Activated CD4-positive, alpha-beta T cell treated with anti-CD3 and anti-CD28 coated beads, Interleukin-2, amount 10 ng/mL, durations not matched to agents 24 days and 14 days (primary cell): ENCODE data around the gene ECPAS. TPM values are rescaled to one million over a fixed set of nuclear protein-coding genes. Genes with fewer than 3 reads are reported as not detected.
"Not testable (repeated sequence)": the region's sequence is repeated elsewhere in the genome, so short reads cannot be mapped to it uniquely, and the experiment has no call there.

Experiments
- DNase-seq: peaks from one replicate; pipeline ENCODE4 v3.0.0; 2022
- H3K27ac Mint-ChIP-seq: one replicate; pipeline ENCODE4 v1.8.0; 2022; ENCODE audit warnings: mild to moderate bottlenecking, mixed read lengths
- H3K27me3 Mint-ChIP-seq: one replicate; pipeline ENCODE4 v1.8.0; 2022; ENCODE audit warnings: mixed read lengths
- H3K36me3 Mint-ChIP-seq: one replicate; pipeline ENCODE4 v1.8.0; 2022; ENCODE audit warnings: low read depth, mild to moderate bottlenecking, mixed read lengths
- H3K4me1 Mint-ChIP-seq: one replicate; pipeline ENCODE4 v1.8.0; 2021; ENCODE audit warnings: mixed read lengths
- H3K4me3 Mint-ChIP-seq: one replicate; pipeline ENCODE4 v1.8.0; 2022; ENCODE audit warnings: mild to moderate bottlenecking, moderate library complexity, mixed read lengths
- H3K9me3 Mint-ChIP-seq: one replicate; pipeline ENCODE4 v1.8.0; 2021; ENCODE audit warnings: mixed read lengths
- intact Hi-C: fragments of 100-400 bp; cut with micrococcal nuclease; formaldehyde crosslinking; loops from one replicate; pipeline ENCODE4 v1.15.1; 2023
- total RNA-seq: library from RNA; stranded (reverse); gene quantifications from 2 replicates; pipeline ENCODE4 v1.2.3, GENCODE V29; 2022

The ECPAS gene, protein sequence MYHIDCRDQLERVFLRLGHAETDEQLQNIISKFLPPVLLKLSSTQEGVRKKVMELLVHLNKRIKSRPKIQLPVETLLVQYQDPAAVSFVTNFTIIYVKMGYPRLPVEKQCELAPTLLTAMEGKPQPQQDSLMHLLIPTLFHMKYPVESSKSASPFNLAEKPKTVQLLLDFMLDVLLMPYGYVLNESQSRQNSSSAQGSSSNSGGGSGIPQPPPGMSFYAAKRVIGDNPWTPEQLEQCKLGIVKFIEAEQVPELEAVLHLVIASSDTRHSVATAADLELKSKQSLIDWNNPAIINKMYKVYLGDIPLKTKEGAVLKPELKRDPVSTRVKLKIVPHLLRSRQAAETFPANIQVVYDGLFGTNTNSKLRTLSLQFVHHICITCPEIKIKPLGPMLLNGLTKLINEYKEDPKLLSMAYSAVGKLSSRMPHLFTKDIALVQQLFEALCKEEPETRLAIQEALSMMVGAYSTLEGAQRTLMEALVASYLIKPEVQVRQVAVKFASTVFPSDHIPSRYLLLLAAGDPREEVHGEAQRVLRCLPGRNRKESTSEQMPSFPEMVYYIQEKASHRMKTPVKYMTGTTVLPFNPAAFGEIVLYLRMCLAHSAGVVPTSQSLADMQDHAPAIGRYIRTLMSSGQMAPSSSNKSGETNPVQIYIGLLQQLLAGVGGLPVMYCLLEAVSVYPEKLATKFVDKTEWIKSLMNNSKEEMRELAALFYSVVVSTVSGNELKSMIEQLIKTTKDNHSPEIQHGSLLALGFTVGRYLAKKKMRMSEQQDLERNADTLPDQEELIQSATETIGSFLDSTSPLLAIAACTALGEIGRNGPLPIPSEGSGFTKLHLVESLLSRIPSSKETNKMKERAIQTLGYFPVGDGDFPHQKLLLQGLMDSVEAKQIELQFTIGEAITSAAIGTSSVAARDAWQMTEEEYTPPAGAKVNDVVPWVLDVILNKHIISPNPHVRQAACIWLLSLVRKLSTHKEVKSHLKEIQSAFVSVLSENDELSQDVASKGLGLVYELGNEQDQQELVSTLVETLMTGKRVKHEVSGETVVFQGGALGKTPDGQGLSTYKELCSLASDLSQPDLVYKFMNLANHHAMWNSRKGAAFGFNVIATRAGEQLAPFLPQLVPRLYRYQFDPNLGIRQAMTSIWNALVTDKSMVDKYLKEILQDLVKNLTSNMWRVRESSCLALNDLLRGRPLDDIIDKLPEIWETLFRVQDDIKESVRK (N-terminal part only)
- total RNA-seq = 102 and 117 TPM in 2 replicates

DNA sequence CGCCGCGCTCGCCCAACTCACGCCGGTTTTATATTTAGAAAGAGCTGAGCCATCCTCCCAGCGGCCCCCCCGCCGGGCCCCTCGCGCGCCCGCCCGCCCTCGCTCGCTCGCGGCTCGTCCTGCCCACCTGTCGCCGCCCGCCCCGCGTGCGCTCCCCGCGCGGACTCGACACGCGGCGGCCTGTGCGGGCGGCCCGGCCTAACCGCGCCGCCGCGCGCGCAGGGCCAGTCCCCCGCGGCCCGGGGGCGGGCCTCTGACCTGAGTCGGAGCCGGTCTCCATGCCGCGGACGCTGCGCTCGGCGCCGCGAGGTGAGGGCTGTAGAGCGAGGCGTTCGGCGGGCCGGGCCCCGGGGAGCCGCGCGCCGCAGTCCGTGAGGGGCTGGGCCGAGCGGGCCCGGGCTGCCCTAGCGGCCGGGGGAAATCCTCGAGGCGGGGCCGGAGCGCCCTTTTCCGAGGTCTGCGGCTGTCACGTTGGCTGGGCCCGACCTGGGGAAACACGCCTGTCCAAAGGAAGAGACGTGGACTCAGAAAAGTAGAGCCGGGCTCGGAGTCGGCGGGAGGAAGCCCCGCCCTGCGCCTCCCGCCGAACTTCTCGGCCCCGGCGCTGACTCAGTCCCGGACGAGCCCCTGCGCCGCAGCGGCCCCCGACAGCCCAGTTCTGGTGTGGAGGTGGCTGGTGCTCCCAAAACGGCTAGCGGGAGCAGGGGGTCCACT, at the start of gene ECPAS:
Gene ECPAS (minus strand): TSS at position 526 of the 714 bp plus-strand sequence. CDS start 11,465 bp downstream, outside the sequence.
- peaks cover 11% of the 10 kb centered on the region for H3K36me3 Mint-ChIP-seq
- intact Hi-C loops = loop anchor here (1.0 to 10.0 kb wide), 5 partner anchors 41 to 891 kb away; partner anchors contain the start of genes DNAJC25, GNG10 and ZNF483
- H3K27me3 Mint-ChIP-seq = peaks cover 12% of the 10 kb centered on the region
- peak; percentile 90 for DNase-seq
- peak within 1 kb of the TSS; percentile 76 for H3K27ac Mint-ChIP-seq
- peaks cover 29% of the 10 kb centered on the region for H3K4me1 Mint-ChIP-seq
- peak within 1 kb of the TSS; percentile 89 for H3K4me3 Mint-ChIP-seq
- no peaks in the 10 kb centered on the region for H3K9me3 Mint-ChIP-seq

DNA sequence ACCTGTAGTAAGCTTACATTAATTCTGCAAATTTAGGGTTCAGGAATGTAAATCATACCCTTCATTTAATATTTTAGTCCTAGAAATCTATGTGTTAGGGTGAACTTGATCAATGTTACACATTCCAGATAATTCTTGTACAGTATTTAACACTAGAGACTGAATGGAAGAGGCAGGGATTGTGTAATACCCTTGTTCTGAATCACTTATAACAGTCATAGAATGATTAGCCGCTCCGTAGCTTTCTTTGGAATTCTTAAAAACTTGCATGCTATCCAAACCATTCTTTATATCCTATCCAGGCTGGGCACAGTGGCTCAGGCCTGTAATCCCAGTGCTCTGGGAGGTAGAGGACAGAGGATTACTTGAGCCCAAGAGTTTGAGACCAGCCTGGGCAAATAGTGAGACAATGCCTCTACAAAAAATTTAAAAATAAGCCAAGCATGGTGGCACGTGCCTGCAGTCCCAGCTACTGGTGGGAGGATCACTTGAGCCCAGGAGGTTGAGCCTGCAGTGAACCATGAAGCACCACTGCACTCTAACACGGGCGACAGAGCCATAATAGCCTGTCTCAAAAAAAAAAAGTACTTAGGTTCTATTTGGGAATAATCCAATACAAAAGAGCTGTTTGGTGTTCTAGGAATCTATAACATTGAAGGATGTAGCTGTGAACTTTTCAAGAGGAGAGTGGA, 49.1 kb upstream of the ECPAS start:
- Mint-ChIP-seq H3K27ac (no peak overlapping the region), H3K4me1 (no peaks in the 10 kb centered on the region), H3K9me3 (peaks cover 4% of the 10 kb centered on the region), H3K27me3 (no peaks in the 10 kb centered on the region), H3K4me3 (no peak overlapping the region), H3K36me3 (peaks cover 28% of the 10 kb centered on the region)
- intact Hi-C loops = no loop called here
- DNase-seq = no peak

DNA sequence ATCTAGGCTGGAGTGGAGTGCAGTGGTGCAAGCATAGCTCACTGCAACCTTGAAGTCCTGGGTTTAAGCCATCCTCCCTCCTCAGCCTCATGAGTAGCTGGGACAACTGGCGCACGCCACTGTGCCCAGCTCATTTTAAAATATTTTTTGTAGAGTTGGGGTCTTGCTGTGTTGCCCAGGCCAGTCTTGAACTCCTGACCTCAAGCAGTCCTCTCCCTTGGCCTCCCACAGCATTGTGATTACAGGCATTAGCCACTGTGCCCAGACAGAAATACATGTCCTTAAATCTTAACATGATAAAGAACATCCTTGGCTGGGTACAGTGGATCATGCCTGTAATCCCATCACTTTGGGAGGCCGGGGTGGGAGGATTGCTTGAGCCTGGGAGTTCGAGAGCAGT, 47.5 kb upstream of the ECPAS start:
- H3K4me1 Mint-ChIP-seq = peaks cover 3% of the 10 kb centered on the region
- H3K27me3 Mint-ChIP-seq = no peaks in the 10 kb centered on the region
- no peak overlapping the region for H3K27ac Mint-ChIP-seq
- DNase-seq = no peak
- H3K36me3 Mint-ChIP-seq = peaks cover 21% of the 10 kb centered on the region
- no peak overlapping the region for H3K4me3 Mint-ChIP-seq
- intact Hi-C loops = no loop called here
- peaks cover 4% of the 10 kb centered on the region for H3K9me3 Mint-ChIP-seq

DNA sequence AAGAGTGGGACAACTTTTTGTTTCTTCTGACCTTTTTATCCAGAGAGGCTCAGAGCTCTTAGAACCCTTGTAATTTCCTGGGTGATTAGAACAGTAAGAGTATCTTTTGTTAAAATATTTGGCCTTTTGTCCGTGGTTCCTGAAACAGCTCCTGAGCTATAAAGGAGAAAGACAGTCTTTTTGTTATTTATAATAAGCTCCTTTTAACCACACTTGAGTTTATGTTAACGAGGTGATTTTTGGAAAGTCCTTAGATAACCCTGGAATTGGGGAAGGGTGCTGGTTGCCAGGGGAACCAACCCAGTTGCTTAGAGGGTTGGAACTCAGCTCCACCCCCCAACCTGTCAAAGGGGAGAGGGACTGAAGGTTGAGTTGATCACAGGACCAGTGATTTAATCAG, 45.6 kb upstream of the ECPAS start:
- Mint-ChIP-seq H3K4me3 (no peak overlapping the region), H3K36me3 (peaks cover 14% of the 10 kb centered on the region), H3K4me1 (peaks cover 14% of the 10 kb centered on the region), H3K27ac (no peak overlapping the region), H3K9me3 (peaks cover 4% of the 10 kb centered on the region), H3K27me3 (no peaks in the 10 kb centered on the region)
- DNase-seq = no peak
- intact Hi-C loops = no loop called here

DNA sequence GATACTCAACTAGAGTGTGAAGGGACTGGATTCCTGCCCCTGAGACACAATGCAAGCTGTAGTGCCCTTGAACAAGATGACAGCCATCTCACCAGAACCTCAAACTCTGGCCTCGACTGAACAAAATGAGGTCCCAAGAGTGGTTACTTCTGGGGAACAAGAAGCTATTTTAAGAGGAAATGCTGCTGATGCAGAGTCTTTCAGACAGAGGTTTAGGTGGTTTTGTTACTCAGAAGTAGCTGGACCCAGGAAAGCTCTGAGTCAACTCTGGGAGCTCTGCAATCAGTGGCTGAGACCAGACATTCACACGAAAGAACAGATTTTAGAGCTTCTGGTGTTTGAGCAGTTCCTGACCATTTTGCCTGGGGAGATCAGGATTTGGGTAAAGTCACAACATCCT, 43.2 kb upstream of the ECPAS start:
- intact Hi-C loops = no loop called here
- no peaks in the 10 kb centered on the region for H3K9me3 Mint-ChIP-seq
- H3K36me3 Mint-ChIP-seq = peaks cover 6% of the 10 kb centered on the region
- DNase-seq = peak; percentile 58
- no peaks in the 10 kb centered on the region for H3K27me3 Mint-ChIP-seq
- H3K27ac Mint-ChIP-seq = no peak overlapping the region
- peaks cover 14% of the 10 kb centered on the region for H3K4me1 Mint-ChIP-seq
- no peak overlapping the region for H3K4me3 Mint-ChIP-seq

DNA sequence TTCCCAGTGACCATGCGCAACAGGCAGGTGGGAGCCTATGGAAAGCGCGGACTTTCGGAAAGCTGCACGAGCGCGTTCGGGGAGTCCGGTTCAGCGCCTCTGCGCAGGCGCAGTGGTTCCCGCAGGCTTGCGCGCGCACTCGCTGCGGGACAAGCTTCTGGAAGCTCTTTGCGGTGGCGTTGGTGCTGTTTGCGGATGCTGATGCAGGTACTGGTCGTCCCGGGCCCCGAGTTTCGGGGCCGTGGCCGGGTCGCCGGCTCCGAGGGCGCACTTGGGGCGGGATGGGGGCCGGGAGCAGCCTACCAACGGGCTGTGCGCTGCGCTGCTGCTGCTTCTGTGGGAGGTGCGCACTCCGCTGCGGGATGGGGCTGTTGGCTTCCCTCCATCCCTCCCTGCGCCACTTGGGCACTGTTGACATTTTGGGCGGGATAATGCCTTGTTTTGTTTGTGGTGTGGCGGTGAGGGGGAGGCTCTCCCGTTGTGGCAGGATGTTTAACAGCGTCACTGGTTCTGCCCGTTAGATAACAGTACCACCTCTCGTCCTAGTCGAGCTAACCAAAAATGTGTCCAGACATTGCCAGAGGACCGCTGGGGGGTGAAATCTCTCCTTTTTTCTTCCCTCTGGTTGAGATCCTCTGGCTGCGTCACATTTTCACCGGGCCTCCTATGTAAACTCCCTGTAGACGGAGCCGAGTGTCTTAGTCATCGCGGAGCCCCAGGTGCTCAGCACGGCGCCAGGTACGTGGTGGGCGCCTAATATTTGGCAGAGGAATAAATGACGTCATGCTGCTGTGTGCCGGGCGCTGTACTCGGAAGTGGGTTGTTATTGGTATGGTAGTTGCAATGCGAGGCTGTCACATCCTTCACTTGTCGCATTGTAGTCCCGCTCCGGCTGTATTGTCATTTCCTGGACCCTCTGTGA, 41.1 kb upstream of the ECPAS start, which contains the start of gene ZNF483:
Gene ZNF483 (plus strand): TSS at position 124 of the 922 bp plus-strand sequence. CDS start 2,217 bp downstream, outside the sequence.
- Mint-ChIP-seq H3K27ac (peak within 1 kb of the TSS; percentile 81), H3K4me3 (peak within 1 kb of the TSS; percentile 88), H3K9me3 (no peaks in the 10 kb centered on the region), H3K27me3 (no peaks in the 10 kb centered on the region), H3K4me1 (peaks cover 14% of the 10 kb centered on the region), H3K36me3 (peaks cover 3% of the 10 kb centered on the region)
- intact Hi-C loops = loop anchor here (1.0 kb wide), 1 partner anchor 41 kb away; the partner anchor contains the start of gene ECPAS
- DNase-seq = peak; percentile 91

DNA sequence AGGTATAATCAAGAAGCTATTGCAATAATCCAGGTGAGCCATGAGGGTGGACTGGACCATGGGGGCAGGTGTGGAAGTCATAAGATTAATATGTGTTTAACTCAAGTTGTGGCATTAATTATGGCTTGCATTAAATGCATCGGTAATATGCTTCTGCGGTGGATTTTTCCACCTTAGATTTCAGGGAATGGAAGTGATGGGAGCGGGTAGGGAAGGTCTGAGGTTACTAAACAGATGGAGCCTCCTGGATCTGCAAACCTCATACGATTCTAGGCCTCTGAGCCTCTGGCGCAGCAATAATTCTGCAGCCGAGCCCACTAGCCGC, 40.5 kb upstream of the ECPAS start:
- H3K27ac Mint-ChIP-seq = no peak overlapping the region
- intact Hi-C loops = loop anchor here (1.0 kb wide), 1 partner anchor 40 kb away; the partner anchor contains the start of gene ECPAS

DNA sequence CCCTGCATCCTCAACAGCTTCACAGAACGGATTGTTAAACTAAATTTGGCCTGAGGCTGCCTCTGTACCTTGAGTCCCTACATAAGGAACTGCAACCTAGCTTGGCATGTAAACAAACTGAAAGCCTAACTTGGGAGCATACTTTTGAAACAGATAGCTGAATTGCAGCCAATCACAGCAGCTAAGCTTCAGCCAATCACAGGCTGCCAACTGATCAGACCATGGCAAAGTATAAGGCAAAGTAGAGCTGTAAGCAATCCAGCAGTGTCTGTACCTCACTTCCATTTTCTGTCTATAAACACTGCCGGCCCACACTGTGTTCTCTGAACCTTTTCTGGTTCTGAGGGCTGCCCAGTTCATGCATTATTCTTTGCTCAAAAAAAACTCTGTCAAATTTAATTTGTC, 31.9 kb upstream of the ECPAS start:
- H3K4me1 Mint-ChIP-seq = no peaks in the 10 kb centered on the region
- no peak overlapping the region for H3K27ac Mint-ChIP-seq
- peaks cover 3% of the 10 kb centered on the region for H3K9me3 Mint-ChIP-seq
- intact Hi-C loops = no loop called here
- H3K36me3 Mint-ChIP-seq = no peaks in the 10 kb centered on the region
- no peaks in the 10 kb centered on the region for H3K27me3 Mint-ChIP-seq
- H3K4me3 Mint-ChIP-seq = no peak overlapping the region
- no peak for DNase-seq

More for the DNA sequence above, 40.5 kb upstream of the ECPAS start:
- H3K4me1 Mint-ChIP-seq = peaks cover 14% of the 10 kb centered on the region
- no peaks in the 10 kb centered on the region for H3K27me3 Mint-ChIP-seq
- DNase-seq = no peak
- peaks cover 3% of the 10 kb centered on the region for H3K36me3 Mint-ChIP-seq
- peak overlapping the region; percentile 88 for H3K4me3 Mint-ChIP-seq
- peaks cover 3% of the 10 kb centered on the region for H3K9me3 Mint-ChIP-seq

DNA sequence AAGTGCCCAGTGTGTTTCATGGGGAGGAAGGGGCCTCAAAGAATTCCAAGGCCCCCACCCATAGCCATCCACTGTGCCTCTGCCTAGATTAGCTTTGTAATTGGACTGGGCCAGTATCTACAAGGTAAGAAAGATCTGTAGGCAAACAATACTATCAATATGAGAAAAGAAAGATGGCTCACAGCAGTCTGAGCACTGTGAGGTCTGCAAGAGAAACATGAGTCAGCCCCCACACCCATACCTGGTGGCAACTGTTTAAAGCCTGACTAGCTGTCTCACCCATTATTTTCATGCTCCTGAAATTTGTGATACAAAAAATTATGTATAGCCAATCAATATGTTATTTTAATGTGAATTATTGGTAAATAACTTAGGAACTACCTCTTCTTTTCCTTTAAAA, 30.8 kb upstream of the ECPAS start:
- Mint-ChIP-seq H3K27me3 (no peaks in the 10 kb centered on the region), H3K36me3 (no peaks in the 10 kb centered on the region), H3K27ac (no peak overlapping the region), H3K9me3 (peaks cover 4% of the 10 kb centered on the region), H3K4me3 (no peak overlapping the region), H3K4me1 (no peaks in the 10 kb centered on the region)
- DNase-seq = no peak
- intact Hi-C loops = no loop called here

DNA sequence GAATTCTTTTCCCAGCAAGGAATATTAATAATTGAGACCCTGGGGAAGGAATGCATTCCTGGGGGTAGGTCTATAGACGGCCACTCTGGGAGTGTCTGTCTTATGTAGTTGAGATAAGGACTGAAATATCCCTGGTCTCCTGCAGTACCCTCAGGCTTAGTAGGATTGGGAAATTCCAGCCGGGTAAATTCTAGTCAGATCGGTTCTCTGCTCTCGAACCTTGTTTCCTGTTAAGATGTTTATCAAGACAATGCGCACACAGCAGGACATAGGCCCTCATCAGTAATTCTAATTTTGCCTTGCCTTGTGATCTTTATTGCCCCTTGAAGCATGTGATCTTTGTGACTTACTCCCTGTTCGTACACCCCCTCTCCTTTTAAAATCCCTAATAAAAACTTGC, 27.4 kb upstream of the ECPAS start:
- intact Hi-C loops, H3K9me3 Mint-ChIP-seq, H3K27ac Mint-ChIP-seq, H3K4me3 Mint-ChIP-seq, H3K27me3 Mint-ChIP-seq, H3K36me3 Mint-ChIP-seq, DNase-seq, H3K4me1 Mint-ChIP-seq: not testable (repeated sequence)

DNA sequence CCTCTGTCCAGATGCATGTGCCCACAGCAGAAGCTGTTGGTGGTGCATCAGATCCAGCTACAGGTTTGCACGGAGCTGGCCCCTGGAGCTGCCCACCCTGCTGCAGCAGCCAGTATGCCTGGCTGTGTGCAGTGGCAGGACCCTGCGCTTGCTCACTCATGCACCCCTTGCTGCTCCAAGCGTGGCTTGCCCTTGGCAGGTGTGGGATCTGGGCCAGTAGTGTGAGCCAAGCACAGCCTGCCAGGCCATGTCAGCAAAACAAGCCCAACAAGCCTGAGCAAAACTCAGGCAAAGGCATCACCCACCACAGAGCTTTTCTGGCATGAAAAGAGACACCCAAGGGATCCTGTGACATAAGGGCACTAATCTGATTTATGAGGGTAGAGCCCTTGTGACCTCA, 18.3 kb upstream of the ECPAS start:
- Mint-ChIP-seq H3K36me3 (no peaks in the 10 kb centered on the region), H3K4me1 (no peaks in the 10 kb centered on the region), H3K27me3 (peaks cover 2% of the 10 kb centered on the region), H3K4me3 (no peak overlapping the region), H3K27ac (no peak overlapping the region), H3K9me3 (peaks cover 3% of the 10 kb centered on the region)
- no peak for DNase-seq
- intact Hi-C loops = no loop called here

DNA sequence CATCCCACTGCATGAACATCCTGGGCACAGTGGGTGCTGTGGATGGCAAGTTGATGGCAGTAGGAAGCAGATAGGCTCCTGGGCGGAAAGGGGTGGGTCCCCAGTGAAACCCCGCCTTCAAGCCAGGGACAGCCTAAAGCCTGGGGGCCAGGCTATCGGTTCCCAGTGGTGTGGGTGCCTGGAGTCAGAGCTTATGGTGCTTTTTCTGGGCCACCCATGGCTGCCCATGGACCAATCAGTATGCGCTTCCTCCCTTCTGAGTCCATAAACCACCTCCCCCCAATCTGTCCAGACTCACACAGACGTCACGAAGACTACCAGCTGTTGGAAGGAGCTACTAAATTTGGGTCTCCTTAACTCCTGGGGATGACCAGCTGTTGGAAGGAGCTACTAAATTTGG, 17.5 kb upstream of the ECPAS start:
- H3K9me3 Mint-ChIP-seq = peaks cover 5% of the 10 kb centered on the region
- H3K27me3 Mint-ChIP-seq = peaks cover 2% of the 10 kb centered on the region
- intact Hi-C loops = no loop called here
- DNase-seq = no peak
- H3K4me3 Mint-ChIP-seq = no peak overlapping the region
- no peaks in the 10 kb centered on the region for H3K36me3 Mint-ChIP-seq
- H3K4me1 Mint-ChIP-seq = no peaks in the 10 kb centered on the region
- H3K27ac Mint-ChIP-seq = no peak overlapping the region
